Suprapubic skin (tissue), 4 donors: ENCODE measurements around the gene FBXL22. TPM values are rescaled to one million over a fixed set of nuclear protein-coding genes. Genes with fewer than 3 reads are reported as not detected.

Experiments used
- DNase-seq, 2 donors: peaks; one replicate each; pipeline ENCODE4 v3.0.0-alpha.2; 2019; ENCODE audit warnings: low spot score in 2 of 2
- H3K27ac ChIP-seq: fragments of 200-600 bp; sonication (generic); one replicate; pipeline ENCODE4 v1.5.1; 2019
- H3K27me3 ChIP-seq: fragments of 200-600 bp; sonication (generic); one replicate; pipeline ENCODE4 v1.5.1; 2019
- H3K36me3 ChIP-seq: fragments of 200-600 bp; sonication (generic); one replicate; pipeline ENCODE4 v1.5.1; 2019
- H3K4me1 ChIP-seq: fragments of 200-600 bp; sonication (generic); one replicate; pipeline ENCODE4 v1.5.1; 2019
- H3K4me3 ChIP-seq: fragments of 200-600 bp; sonication (generic); one replicate; pipeline ENCODE4 v1.5.1; 2019; ENCODE audit warnings: mild to moderate bottlenecking
- H3K9me3 ChIP-seq: fragments of 200-600 bp; sonication (generic); one replicate; pipeline ENCODE4 v1.5.1; 2019
- EP300 ChIP-seq: sonication (generic); formaldehyde crosslinking; IDR thresholded peaks from one replicate; pipeline ENCODE4 v1.6.1; 2017; ENCODE audit warnings: antibody characterized with exemption
- POLR2A ChIP-seq, 2 donors: fragments of 450-650 bp; IDR thresholded peaks; one replicate each; pipeline ENCODE4 v1.6.1; 2017; ENCODE audit warnings: antibody characterized with exemption in 2 of 2, mild to moderate bottlenecking in 2 of 2, moderate library complexity in 2 of 2
- POLR2AphosphoS5 ChIP-seq, 3 donors: sonication (generic); formaldehyde crosslinking; IDR thresholded peaks; one replicate each; pipeline ENCODE4 v1.6.1; 2017; ENCODE audit warnings: antibody characterized with exemption in 3 of 3
- WGBS: methylation state at CpG from one replicate; pipeline ENCODE4 v1.1.5; 2018; 5-methylcytosine and 5-hydroxymethylcytosine counted together
- total RNA-seq, 4 donors: library from RNA; depleted of rRNA; stranded (reverse); fragments of >200 nt; gene quantifications; one replicate each; pipeline ENCODE4 v1.1.0, GENCODE V29; 2016
- TF ChIP-seq, protein P1 (sequence below), 2 donors: fragments of 200-600 bp in 1 of 2; fragments of 450-650 bp in 1 of 2; sonication (generic) in 1 of 2; IDR thresholded peaks; one replicate each; pipeline ENCODE4 v1.5.1; 2016 to 2019; ENCODE audit warnings: antibody characterized with exemption in 2 of 2, mild to moderate bottlenecking in 1 of 2, moderate library complexity in 1 of 2

Gene FBXL22
- total RNA-seq, 4 donors from 2014 or later, result 1.5 to 2.2 (median 1.5) TPM; not detected in 1

DNA sequence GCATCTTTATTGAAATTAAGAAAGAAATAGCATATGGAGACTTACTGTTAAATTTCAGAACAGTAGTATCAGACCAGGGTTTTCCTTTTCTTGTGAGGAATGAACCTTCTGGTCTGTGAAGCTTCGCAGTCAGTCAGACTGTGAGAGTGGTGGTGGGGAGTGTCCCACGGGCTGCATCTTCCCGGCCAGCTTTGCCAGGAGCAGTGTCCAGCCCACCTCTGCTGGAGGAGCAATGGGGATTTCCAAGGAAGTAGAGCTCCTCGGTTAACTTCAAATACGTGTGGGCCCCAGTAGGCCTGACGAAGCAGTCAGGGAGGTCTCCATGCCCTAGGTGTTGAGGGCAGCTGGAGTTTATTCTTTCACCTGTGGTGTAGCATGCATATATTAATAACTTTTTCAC is 40.9 kb upstream of the FBXL22 start:
- Histone ChIP-seq H3K36me3 (peaks cover 25% of the 10 kb centered on the region), H3K27me3 (no peaks in the 10 kb centered on the region), H3K4me1 (peaks cover 23% of the 10 kb centered on the region), H3K27ac (no peak overlapping the region), H3K4me3 (no peak overlapping the region), H3K9me3 (no peaks in the 10 kb centered on the region)
- no peak for DNase-seq
- TF ChIP-seq POLR2AphosphoS5 (IDR thresholded peaks at IDR 0.05) (no peak), POLR2A (IDR thresholded peaks at IDR 0.05) (no peak), EP300 (no peak)
- TF ChIP-seq, protein P1, sequence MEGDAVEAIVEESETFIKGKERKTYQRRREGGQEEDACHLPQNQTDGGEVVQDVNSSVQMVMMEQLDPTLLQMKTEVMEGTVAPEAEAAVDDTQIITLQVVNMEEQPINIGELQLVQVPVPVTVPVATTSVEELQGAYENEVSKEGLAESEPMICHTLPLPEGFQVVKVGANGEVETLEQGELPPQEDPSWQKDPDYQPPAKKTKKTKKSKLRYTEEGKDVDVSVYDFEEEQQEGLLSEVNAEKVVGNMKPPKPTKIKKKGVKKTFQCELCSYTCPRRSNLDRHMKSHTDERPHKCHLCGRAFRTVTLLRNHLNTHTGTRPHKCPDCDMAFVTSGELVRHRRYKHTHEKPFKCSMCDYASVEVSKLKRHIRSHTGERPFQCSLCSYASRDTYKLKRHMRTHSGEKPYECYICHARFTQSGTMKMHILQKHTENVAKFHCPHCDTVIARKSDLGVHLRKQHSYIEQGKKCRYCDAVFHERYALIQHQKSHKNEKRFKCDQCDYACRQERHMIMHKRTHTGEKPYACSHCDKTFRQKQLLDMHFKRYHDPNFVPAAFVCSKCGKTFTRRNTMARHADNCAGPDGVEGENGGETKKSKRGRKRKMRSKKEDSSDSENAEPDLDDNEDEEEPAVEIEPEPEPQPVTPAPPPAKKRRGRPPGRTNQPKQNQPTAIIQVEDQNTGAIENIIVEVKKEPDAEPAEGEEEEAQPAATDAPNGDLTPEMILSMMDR (IDR thresholded peaks at IDR 0.05), result no peak
- WGBS, result 61% methylated on average over 6 of the region's 6 CpGs

DNA sequence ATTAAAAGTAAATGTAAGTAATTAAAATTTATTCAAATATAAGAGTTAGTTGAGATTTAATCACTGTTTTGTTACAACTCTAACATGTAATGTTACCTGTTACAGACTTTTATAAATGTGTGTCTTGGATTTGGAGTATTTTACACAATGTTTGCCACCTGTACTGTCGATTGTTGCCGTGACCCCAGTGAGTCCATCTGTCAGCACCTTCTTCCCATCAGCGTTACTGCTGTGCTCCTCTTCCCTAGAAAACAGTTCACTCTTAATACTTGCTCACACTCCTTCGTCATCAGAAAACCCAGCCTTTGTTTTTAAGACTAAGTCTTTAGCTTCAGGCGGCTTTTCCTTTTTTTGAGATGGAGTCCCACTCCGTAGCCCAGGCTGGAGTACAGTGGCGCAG is 40.5 kb upstream of the FBXL22 start:
- no peak overlapping the region for H3K27ac ChIP-seq
- DNase-seq, result no peak
- no peaks in the 10 kb centered on the region for H3K27me3 ChIP-seq
- H3K4me1 ChIP-seq, result peaks cover 23% of the 10 kb centered on the region
- H3K36me3 ChIP-seq, result peaks cover 29% of the 10 kb centered on the region
- H3K4me3 ChIP-seq, result no peak overlapping the region
- H3K9me3 ChIP-seq, result no peaks in the 10 kb centered on the region
- TF ChIP-seq, protein P1 (IDR thresholded peaks at IDR 0.05), result no peak
- TF ChIP-seq EP300 (no peak), POLR2A (IDR thresholded peaks at IDR 0.05) (no peak), POLR2AphosphoS5 (IDR thresholded peaks at IDR 0.05) (no peak)
- WGBS, result 98% methylated on average over 7 of the region's 7 CpGs

DNA sequence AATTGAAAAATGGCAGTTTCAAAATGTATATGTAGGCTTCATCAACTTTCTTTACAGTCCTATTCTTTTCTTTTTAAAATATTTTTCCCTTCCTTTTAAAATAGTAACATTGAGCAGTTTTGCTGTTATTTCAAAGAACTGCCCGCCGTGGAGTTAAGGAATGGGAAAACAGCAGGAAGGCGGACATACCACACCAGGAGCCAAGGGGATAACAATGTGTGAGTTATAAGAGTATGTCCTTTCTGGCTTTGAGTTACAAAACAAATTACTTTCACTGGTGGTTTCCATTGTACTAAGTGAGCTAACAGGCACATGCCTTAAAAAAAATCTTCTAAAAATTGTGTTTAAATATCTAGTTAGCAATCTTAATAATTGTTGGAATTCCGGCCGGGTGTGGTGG is 37.4 kb upstream of the FBXL22 start:
- H3K36me3 ChIP-seq, result peaks cover 55% of the 10 kb centered on the region
- H3K4me3 ChIP-seq, result no peak overlapping the region
- no peaks in the 10 kb centered on the region for H3K9me3 ChIP-seq
- H3K27ac ChIP-seq, result no peak overlapping the region
- no peaks in the 10 kb centered on the region for H3K4me1 ChIP-seq
- WGBS, result 96% methylated on average over 5 of the region's 5 CpGs
- TF ChIP-seq EP300 (no peak), POLR2AphosphoS5 (IDR thresholded peaks at IDR 0.05) (no peak), POLR2A (IDR thresholded peaks at IDR 0.05) (no peak)
- TF ChIP-seq, protein P1 (IDR thresholded peaks at IDR 0.05), result no peak
- H3K27me3 ChIP-seq, result no peaks in the 10 kb centered on the region
- DNase-seq, result no peak

DNA sequence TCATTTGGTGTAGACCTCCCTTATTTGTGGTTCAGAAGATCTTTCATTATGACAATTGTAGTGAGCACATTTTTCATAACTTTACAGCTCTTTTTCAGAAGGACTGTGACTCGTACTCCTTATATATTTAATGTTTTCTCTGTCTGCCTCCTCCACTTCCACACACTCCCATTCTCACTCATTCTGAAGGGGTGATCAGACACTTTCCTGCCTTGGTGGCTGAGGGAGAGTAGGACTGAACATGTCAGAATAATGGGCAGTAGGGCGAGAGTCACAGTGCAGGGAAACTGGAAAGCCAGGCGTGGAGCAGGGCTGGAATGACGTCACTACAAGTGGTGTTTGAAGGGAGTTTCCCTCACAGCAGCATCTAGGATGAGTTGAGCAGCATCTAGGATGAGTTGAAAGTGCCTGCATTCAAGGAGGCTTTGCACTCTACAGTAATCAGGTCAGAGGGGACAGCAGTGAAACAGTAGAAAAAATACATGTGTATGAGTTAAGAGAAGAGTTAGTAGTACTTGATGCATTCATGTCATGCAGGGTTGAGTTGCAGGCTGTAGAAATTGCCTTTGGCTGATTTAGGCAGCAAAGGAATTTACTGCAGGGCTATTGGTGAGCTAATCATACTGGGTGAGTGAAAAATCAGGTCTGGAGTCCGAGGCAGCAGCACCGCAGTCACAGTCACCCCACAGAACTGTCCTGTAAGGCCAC is 36.3 kb upstream of the FBXL22 start:
- Histone ChIP-seq H3K4me3 (no peak overlapping the region), H3K9me3 (no peaks in the 10 kb centered on the region), H3K4me1 (no peaks in the 10 kb centered on the region), H3K27ac (no peak overlapping the region), H3K36me3 (peaks cover 60% of the 10 kb centered on the region), H3K27me3 (no peaks in the 10 kb centered on the region)
- WGBS, result 88% methylated on average over 6 of the region's 6 CpGs
- TF ChIP-seq EP300 (no peak), POLR2AphosphoS5 (IDR thresholded peaks at IDR 0.05) (no peak), POLR2A (IDR thresholded peaks at IDR 0.05) (no peak)
- TF ChIP-seq, protein P1 (IDR thresholded peaks at IDR 0.05), result no peak
- no peak for DNase-seq

DNA sequence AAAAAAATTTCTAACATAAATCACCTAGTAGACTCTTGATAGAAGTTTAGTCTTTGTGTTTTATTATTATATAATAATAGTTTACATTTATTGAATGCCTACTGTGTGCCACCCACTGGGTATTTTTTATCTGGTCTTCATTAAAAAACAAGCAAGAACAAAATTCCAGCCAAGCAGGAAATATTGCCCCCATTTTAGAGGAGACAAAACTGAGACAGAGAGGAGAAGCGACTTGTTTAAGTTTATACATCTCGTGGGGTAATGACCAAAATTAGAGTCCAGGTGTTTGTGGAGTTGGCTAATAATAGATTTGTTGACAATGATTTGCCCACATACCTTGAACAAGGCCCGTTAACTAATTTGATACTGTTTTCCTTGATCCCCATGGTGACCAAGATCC is 33.1 kb upstream of the FBXL22 start:
- Histone ChIP-seq H3K36me3 (peaks cover 69% of the 10 kb centered on the region), H3K9me3 (no peaks in the 10 kb centered on the region), H3K4me3 (no peak overlapping the region), H3K4me1 (no peaks in the 10 kb centered on the region), H3K27me3 (no peaks in the 10 kb centered on the region), H3K27ac (no peak overlapping the region)
- no peak for DNase-seq
- WGBS, result 88% methylated on average over 3 of the region's 3 CpGs
- TF ChIP-seq POLR2A (IDR thresholded peaks at IDR 0.05) (no peak), EP300 (no peak)
- TF ChIP-seq, protein P1 (IDR thresholded peaks at IDR 0.05), result no peak
